Type B pancreatic cell (in vitro differentiated cells): ENCODE measurements around the gene CCDC142. TPM values are rescaled to one million over a fixed set of nuclear protein-coding genes. Genes with fewer than 3 reads are reported as not detected.
A peak's percentile ranks its signal among the peaks of the same experiment; 100 is the strongest.

Source experiments
- DNase-seq: peaks from one replicate; pipeline ENCODE4 v3.0.0; 2021; ENCODE audit warnings: mixed read lengths; ENCODE audit not compliant: unreplicated experiment; ENCODE audit errors: extremely low spot score
- H3K27ac Mint-ChIP-seq: 2 replicates; pipeline ENCODE4 v1.8.0; 2021; ENCODE audit warnings: mild to moderate bottlenecking, mixed read lengths
- H3K27me3 Mint-ChIP-seq: 2 replicates; pipeline ENCODE4 v1.8.0; 2021; ENCODE audit warnings: mixed read lengths
- H3K36me3 Mint-ChIP-seq: 2 replicates; pipeline ENCODE4 v1.8.0; 2021; ENCODE audit warnings: mixed read lengths
- H3K4me1 Mint-ChIP-seq: one replicate; pipeline ENCODE4 v1.8.0; 2021; ENCODE audit warnings: mixed read lengths; ENCODE audit not compliant: unreplicated experiment
- H3K4me3 Mint-ChIP-seq: 2 replicates; pipeline ENCODE4 v1.8.0; 2021; ENCODE audit warnings: mild to moderate bottlenecking, mixed read lengths
- H3K9me3 Mint-ChIP-seq: 2 replicates; pipeline ENCODE4 v1.8.0; 2021; ENCODE audit warnings: mixed read lengths
- CTCF ChIP-seq: fragments of 200-600 bp; sonication (generic); conservative IDR thresholded peaks from 2 replicates; pipeline ENCODE4 v1.5.0; 2021; ENCODE audit warnings: antibody characterized with exemption, mild to moderate bottlenecking
- total RNA-seq: library from RNA; stranded (reverse); gene quantifications from 2 replicates; pipeline ENCODE4 v1.2.1, GENCODE V29; 2021; ENCODE audit warnings: low replicate concordance

The CCDC142 gene
- total RNA-seq, 1 donor from 2014 or later = 30.1 TPM

- Mint-ChIP-seq H3K27ac (no peak overlapping the region), H3K4me3 (peak overlapping the region; percentile 34), H3K9me3 (no peaks in the 10 kb centered on the region), H3K4me1 (peaks cover 9% of the 10 kb centered on the region), H3K27me3 (peaks cover 85% of the 10 kb centered on the region), H3K36me3 (peaks cover 3% of the 10 kb centered on the region)
- TF ChIP-seq CTCF = no peak
- no peak for DNase-seq
These were observed 30.2 kb upstream of the CCDC142 start for GRCh38 chr2:74512744-74513604.

- Mint-ChIP-seq H3K27ac (no peak overlapping the region), H3K4me1 (peaks cover 15% of the 10 kb centered on the region), H3K36me3 (peaks cover 6% of the 10 kb centered on the region), H3K9me3 (no peaks in the 10 kb centered on the region), H3K27me3 (peaks cover 74% of the 10 kb centered on the region), H3K4me3 (no peak overlapping the region)
- DNase-seq = no peak
- no peak for TF ChIP-seq CTCF
These were observed 28.5 kb upstream of the CCDC142 start for GRCh38 chr2:74511104-74511989.

- Mint-ChIP-seq H3K4me3 (no peak overlapping the region), H3K4me1 (peaks cover 15% of the 10 kb centered on the region), H3K27ac (no peak overlapping the region), H3K9me3 (no peaks in the 10 kb centered on the region), H3K27me3 (peaks cover 65% of the 10 kb centered on the region), H3K36me3 (peaks cover 8% of the 10 kb centered on the region)
- no peak for TF ChIP-seq CTCF
- DNase-seq = no peak
These were observed 27.5 kb upstream of the CCDC142 start for GRCh38 chr2:74510272-74510671.

GRCh38 chr2:74507926-74508520 is 25.2 kb upstream of the CCDC142 start:
- Mint-ChIP-seq H3K9me3 (no peaks in the 10 kb centered on the region), H3K27me3 (peaks cover 73% of the 10 kb centered on the region), H3K4me3 (peak overlapping the region; percentile 99), H3K4me1 (peaks cover 26% of the 10 kb centered on the region), H3K27ac (peak overlapping the region; percentile 99), H3K36me3 (peaks cover 22% of the 10 kb centered on the region)
- TF ChIP-seq CTCF = no peak
- peak; percentile 77 for DNase-seq

- Mint-ChIP-seq H3K27me3 (peaks cover 72% of the 10 kb centered on the region), H3K4me1 (peaks cover 30% of the 10 kb centered on the region), H3K9me3 (no peaks in the 10 kb centered on the region), H3K36me3 (peaks cover 22% of the 10 kb centered on the region), H3K4me3 (peak within 1 kb of the TSS; percentile 99), H3K27ac (peak within 1 kb of the TSS; percentile 99)
- DNase-seq = peak; percentile 96
- TF ChIP-seq CTCF = peak; percentile 75
These were observed 24.5 kb upstream of the CCDC142 start, which contains the start of gene PCGF1 for GRCh38 chr2:74507145-74507925. TSS of gene PCGF1 (minus strand) at chr2:74507695. CDS start at chr2:74507668, 27 bp downstream.
